GM12878 (cell line): ENCODE measurements around the gene SUSD6. TPM values are rescaled to one million over a fixed set of nuclear protein-coding genes. Genes with fewer than 3 reads are reported as not detected.

Experiments
- ATAC-seq: fragments of 200-7000 bp; cut with Tn5 transposase; 3 replicates; pipeline ENCODE4 v1.9.1; 2020; ENCODE audit warnings: mild to moderate bottlenecking, moderate library complexity
- BruUV-seq: library from RNA; stranded (reverse); fragments of 400-500 nt; replicated peaks from 2 replicates; lab custom pipeline; 2021; lab: Mats Ljungman, UMichigan
- CTCF ChIA-PET: fragments of 300-600 bp; sonication (Branson Sonifier 250); formaldehyde crosslinking; extraction: SDS; loops from one replicate; lab custom pipeline; 2021; ENCODE audit warnings: inconsistent platforms; lab: Yijun Ruan, JAX
- POLR2A ChIA-PET: fragments of 350-600 bp; formaldehyde crosslinking; extraction: SDS; loops from one replicate; lab custom pipeline; 2021; ENCODE audit warnings: inconsistent platforms; lab: Charles Lee
- RAD21 ChIA-PET: fragments of 300-600 bp; sonication (Branson Sonifier 250); formaldehyde crosslinking; loops from one replicate; lab custom pipeline; 2023; ENCODE audit warnings: antibody characterized with exemption; ENCODE audit not compliant: unreplicated experiment; lab: Charles Lee
- SMC1A ChIA-PET: fragments of 300-600 bp; sonication (Branson Sonifier 250); formaldehyde crosslinking; loops from one replicate; lab custom pipeline; 2023; ENCODE audit not compliant: unreplicated experiment, uncharacterized antibody; lab: Charles Lee
- DNase-seq: peaks from one replicate; pipeline ENCODE4 v3.0.0-alpha.2; 2011; ENCODE audit warnings: low read depth, low spot score
- FAIRE-seq: peaks from 3 replicates; lab custom pipeline; 2011; peaks lifted over from hg19 to GRCh38; lab: Jason Lieb, UNC
- H2AFZ ChIP-seq: 2 replicates; pipeline ENCODE4 v1.6.0; 2011; ENCODE audit warnings: low read depth, low read length, control low read depth; ENCODE audit not compliant: control insufficient read depth
- H3K27ac ChIP-seq: 2 replicates; pipeline ENCODE4 v1.5.1; 2011; ENCODE audit warnings: control low read depth; ENCODE audit not compliant: control insufficient read depth, insufficient read depth
- H3K27me3 ChIP-seq, 2 experiments: replicated peaks in 1 of 2; 2 replicates each; pipeline versions ENCODE4 v1.6.0 to v1.6.1; 2011; ENCODE audit warnings: low read length in 1 of 2; ENCODE audit not compliant: control insufficient read depth in 2 of 2, insufficient read depth in 2 of 2
- H3K36me3 ChIP-seq, 2 experiments: 2 replicates each; pipeline ENCODE4 v1.5.1; 2011; ENCODE audit warnings: low read length in 1 of 2; ENCODE audit not compliant: control insufficient read depth in 2 of 2, insufficient read depth in 2 of 2
- H3K4me1 ChIP-seq: 2 replicates; pipeline ENCODE4 v1.6.1; 2011; ENCODE audit warnings: mild to moderate bottlenecking, low read length, moderate library complexity, mixed read lengths; ENCODE audit not compliant: control insufficient read depth, insufficient read depth
- H3K4me2 ChIP-seq: 2 replicates; pipeline ENCODE4 v1.6.0; 2011; ENCODE audit warnings: control low read depth; ENCODE audit not compliant: control insufficient read depth, insufficient read depth
- H3K4me3 ChIP-seq: fragments of 200-600 bp; sonication (generic); 2 replicates; pipeline ENCODE4 v1.5.1; 2016
- H3K79me2 ChIP-seq: 2 replicates; pipeline ENCODE4 v1.6.0; 2011; ENCODE audit warnings: low read length; ENCODE audit not compliant: control insufficient read depth, insufficient read depth
- H3K9ac ChIP-seq: 2 replicates; pipeline ENCODE4 v1.8.0; 2011; ENCODE audit warnings: low read length, control low read depth, mixed read lengths; ENCODE audit not compliant: control insufficient read depth, insufficient read depth
- H3K9me3 ChIP-seq: replicated peaks from 3 replicates; pipeline ENCODE4 v1.5.1; 2011; ENCODE audit warnings: mild to moderate bottlenecking, low read length; ENCODE audit not compliant: control insufficient read depth, insufficient read depth
- H4K20me1 ChIP-seq: 2 replicates; pipeline ENCODE4 v1.6.0; 2011; ENCODE audit not compliant: control insufficient read depth, insufficient read depth
- BMI1 ChIP-seq: fragments of 450-650 bp; IDR thresholded peaks from 2 replicates; pipeline ENCODE4 v1.6.1; 2016; ENCODE audit warnings: mild to moderate bottlenecking, moderate library complexity, borderline replicate concordance
- JUND ChIP-seq: IDR thresholded peaks from 2 replicates; pipeline ENCODE4 v1.6.1; 2012; ENCODE audit warnings: low read depth, mild to moderate bottlenecking, low read length, improper control_type of control experiment, moderate library complexity
- PAX8 ChIP-seq: fragments of 450-650 bp; IDR thresholded peaks from 2 replicates; pipeline ENCODE4 v1.6.1; 2017; ENCODE audit warnings: mild to moderate bottlenecking, moderate library complexity
- RBBP5 ChIP-seq: fragments of 200-600 bp; sonication (generic); conservative IDR thresholded peaks from 2 replicates; pipeline ENCODE4 v1.6.1; 2016
- SIX5 ChIP-seq: IDR thresholded peaks from 2 replicates; pipeline ENCODE4 v1.6.1; 2011; ENCODE audit warnings: mild to moderate bottlenecking, low read depth, low read length, moderate library complexity; ENCODE audit not compliant: severe bottlenecking
- SREBF1 ChIP-seq: IDR thresholded peaks from 2 replicates; pipeline ENCODE4 v1.6.1; 2012; ENCODE audit warnings: mild to moderate bottlenecking, low read length
- SUPT20H ChIP-seq: IDR thresholded peaks from 2 replicates; pipeline ENCODE4 v1.6.1; 2011; ENCODE audit warnings: low read depth, mild to moderate bottlenecking, low read length, moderate library complexity, borderline replicate concordance; ENCODE audit not compliant: control insufficient read depth
- TCF7 ChIP-seq: IDR thresholded peaks from 2 replicates; pipeline ENCODE4 v1.6.1; 2014; ENCODE audit warnings: antibody characterized with exemption, borderline replicate concordance
- whole genome bisulfite sequencing: methylation state at CpG from one replicate; pipeline ENCODE4 v1.1.6; 2016; ENCODE audit warnings: low lambda C conversion rate; ENCODE audit not compliant: insufficient replicate concordance, insufficient coverage; ENCODE audit errors: missing lambda C conversion rate; 5-methylcytosine and 5-hydroxymethylcytosine counted together
- in situ Hi-C: fragments of 300-500 bp; cut with MboI; formaldehyde crosslinking; loops from 9 replicates; pipeline ENCODE4 v1.14.3; 2018; ENCODE audit warnings: mixed read lengths
- intact Hi-C: fragments of 100-400 bp; cut with micrococcal nuclease; formaldehyde crosslinking; loops from one replicate; pipeline ENCODE4 v1.14.2; 2022; ENCODE audit not compliant: unreplicated experiment
- polyA plus RNA-seq, 11 experiments: library from polyadenylated mRNA; depleted of rRNA in 4 of 11; unstranded in 6 of 11; stranded (reverse) in 5 of 11; fragments of >200 nt; fragmentation: Nextera tagmentation in 4 of 11; fragmentation: Illumina TruSeq in 1 of 11; extraction: Ambion mirVana in 4 of 11; extraction: Trizol in 1 of 11; gene quantifications; 1 replicate in 1 of 11; 2 replicates in 10 of 11; pipeline versions ENCODE4 v1.2.1 to v1.2.3, GENCODE V29; 2011 to 2016; ENCODE audit warnings: inconsistent platforms in 2 of 11, missing spikeins in 2 of 11, low read depth in 1 of 11
- total RNA-seq, 4 experiments: library from RNA; depleted of rRNA in 3 of 4; stranded (reverse); fragments of >200 nt in 3 of 4; fragmentation: Illumina TruSeq in 1 of 4; extraction: Trizol in 1 of 4; gene quantifications; 2 replicates each; pipeline versions ENCODE4 v1.2.1 to v1.2.3, GENCODE V29; 2013 to 2021

Gene SUSD6
- total and polyA plus RNA-seq, 10 of the 15 experiments (the other 5 are each of a cell fraction or from before 2014, with no cell fraction given), result 6.6 to 39.8 (median 20.2) TPM

DNA sequence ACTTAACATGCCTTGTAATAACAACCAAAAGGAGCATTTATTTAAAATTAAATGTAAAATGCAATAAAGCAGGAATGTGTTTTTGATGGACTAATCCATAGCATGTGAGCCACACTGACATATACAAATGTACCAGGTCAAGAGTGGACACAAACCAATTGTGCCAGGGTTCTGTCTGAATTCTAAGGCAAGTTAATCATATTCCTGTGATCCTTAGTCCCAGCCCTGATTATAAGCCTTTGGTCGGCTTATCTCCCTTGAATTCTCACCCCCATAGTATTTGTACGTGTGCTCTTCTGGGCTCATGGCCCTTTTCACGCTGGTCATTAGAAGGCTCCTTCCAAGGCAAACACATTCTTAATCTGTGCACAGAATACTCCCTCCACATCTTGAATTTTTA, 144.9 kb downstream of the SUSD6 start (continued):
- no peak for TF ChIP-seq SREBF1
- no peak for TF ChIP-seq JUND

DNA sequence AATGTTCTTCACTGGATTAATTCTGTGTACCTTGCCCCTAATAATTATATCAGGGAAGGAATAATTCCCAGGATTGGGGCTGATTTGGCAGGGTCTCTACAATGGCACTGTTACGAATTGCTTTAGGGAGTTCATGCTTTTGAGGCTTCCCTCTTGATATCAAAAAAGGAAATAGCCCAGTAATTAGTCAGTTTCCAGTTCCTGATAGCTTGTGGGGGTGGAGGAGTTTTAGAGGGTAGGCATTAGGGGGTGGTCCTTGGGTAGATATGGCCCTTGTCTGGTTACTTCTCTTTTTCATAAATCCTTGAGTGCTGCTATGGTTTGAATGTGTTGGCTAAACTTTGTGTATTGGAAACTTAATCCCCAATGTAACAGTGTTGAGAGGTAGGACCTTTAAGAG, 149.4 kb downstream of the SUSD6 start:
- in situ Hi-C loops, result no loop called here
- Histone ChIP-seq H2AFZ (no peak overlapping the region), H3K27me3 (no peaks in the 10 kb centered on the region; a peak in 1 of 4 replicates), H3K36me3 (no peaks in the 10 kb centered on the region), H3K27ac (no peak overlapping the region), H3K4me3 (no peak overlapping the region), H3K4me1 (no peaks in the 10 kb centered on the region; the same call in 1 of the 2 replicates), H3K79me2 (no peaks in the 10 kb centered on the region), H4K20me1 (no peaks in the 10 kb centered on the region), H3K9ac (no peak overlapping the region), H3K9me3 (peaks cover 5% of the 10 kb centered on the region; the same call in 2 of the 3 replicates), H3K4me2 (no peak overlapping the region)
- RAD21 ChIA-PET, result no interaction called here
- DNase-seq, result no peak
- no peak for ATAC-seq
- 43% methylated on average over 1 of the region's 1 CpG for WGBS
- no TSS peak for BruUV-seq
- POLR2A ChIA-PET, result no interaction called here
- intact Hi-C loops, result no loop called here
- SMC1A ChIA-PET, result interaction anchor here (0.8 to 1.6 kb wide), 2 partner anchors 176 to 1004 kb away, joined by 3 read pairs; no protein-coding TSS in a partner anchor
- CTCF ChIA-PET, result no interaction called here
- FAIRE-seq, result no peak
- TF ChIP-seq RBBP5 (no peak), BMI1 (no peak), TCF7 (no peak), SUPT20H (no peak), SIX5 (no peak), PAX8 (no peak)
